Endothelial cell of umbilical vein (primary cell): ENCODE measurements around the gene OGG1. TPM values are rescaled to one million over a fixed set of nuclear protein-coding genes. Genes with fewer than 3 reads are reported as not detected.

Source experiments
- BruUV-seq: library from RNA; stranded (reverse); fragments of 400-500 nt; replicated peaks from 2 replicates; lab custom pipeline; 2021; lab: Mats Ljungman, UMichigan
- CTCF ChIA-PET: fragments of 300-600, 350-600 bp; sonication (Branson Sonifier 250); formaldehyde crosslinking; loops from one replicate; lab custom pipeline; 2021; ENCODE audit warnings: antibody characterized with exemption, inconsistent platforms; lab: Charles Lee
- POLR2A ChIA-PET: fragments of 300-600, 350-600 bp; sonication (Branson Sonifier 250); formaldehyde crosslinking; loops from one replicate; lab custom pipeline; 2021; ENCODE audit warnings: antibody characterized with exemption, inconsistent platforms; lab: Charles Lee
- DNase-seq: peaks from one replicate; pipeline ENCODE4 v3.0.0-alpha.2; 2011; ENCODE audit warnings: low read depth, low spot score
- FAIRE-seq: peaks from 2 replicates; lab custom pipeline; 2011; peaks lifted over from hg19 to GRCh38; lab: Jason Lieb, UNC
- H2AFZ ChIP-seq: 2 replicates; pipeline ENCODE4 v1.6.0; 2012; ENCODE audit warnings: low read depth, low read length, control low read depth, inconsistent platforms
- H3K27ac ChIP-seq: 2 replicates; pipeline ENCODE4 v1.5.1; 2011; ENCODE audit warnings: low read depth, mild to moderate bottlenecking, control low read depth, low read length, moderate library complexity; ENCODE audit not compliant: insufficient read depth
- H3K27me3 ChIP-seq, 2 experiments: 2 replicates each; pipeline versions ENCODE4 v1.6.0 to v1.6.1; 2011; ENCODE audit warnings: low read length in 2 of 2, mixed read lengths in 1 of 2; ENCODE audit not compliant: control insufficient read depth in 2 of 2, insufficient read depth in 2 of 2
- H3K36me3 ChIP-seq, 2 experiments: 2 replicates in 1 of 2; 3 replicates in 1 of 2; pipeline ENCODE4 v1.5.1; 2011; ENCODE audit warnings: low read length in 2 of 2, mild to moderate bottlenecking in 1 of 2, moderate library complexity in 1 of 2; ENCODE audit not compliant: control insufficient read depth in 2 of 2, insufficient read depth in 2 of 2; ENCODE audit errors: extremely low read depth in 1 of 2
- H3K4me1 ChIP-seq: 3 replicates; pipeline ENCODE4 v1.5.1; 2011; ENCODE audit warnings: mild to moderate bottlenecking, low read length; ENCODE audit not compliant: control insufficient read depth, insufficient read depth; ENCODE audit errors: extremely low read depth
- H3K4me2 ChIP-seq: 2 replicates; pipeline ENCODE4 v1.6.1; 2011; ENCODE audit warnings: low read length, control low read depth, mixed read lengths; ENCODE audit not compliant: insufficient read depth
- H3K4me3 ChIP-seq, 3 experiments: fragments of 200-600 bp in 1 of 3; sonication (generic), shearing (Covaris generic) in 1 of 3; replicated peaks in 1 of 3; 2 replicates each; pipeline ENCODE4 v1.5.1; 2011 to 2016; ENCODE audit warnings: control low read depth in 3 of 3, low read length in 3 of 3, mild to moderate bottlenecking in 2 of 3, inconsistent platforms in 1 of 3, low read depth in 1 of 3, moderate library complexity in 1 of 3; ENCODE audit not compliant: insufficient read depth in 1 of 3
- H3K79me2 ChIP-seq: 2 replicates; pipeline ENCODE4 v1.6.0; 2012; ENCODE audit warnings: low read length, inconsistent platforms; ENCODE audit not compliant: control insufficient read depth, insufficient read depth
- H3K9ac ChIP-seq: replicated peaks from 2 replicates; pipeline ENCODE3; 2011; ENCODE audit warnings: low read length, control low read depth; ENCODE audit not compliant: insufficient read depth; ENCODE audit errors: extremely low read depth
- H3K9me1 ChIP-seq: replicated peaks from 3 replicates; pipeline ENCODE4 v1.6.0; 2011; ENCODE audit warnings: mild to moderate bottlenecking, low read length; ENCODE audit not compliant: control insufficient read depth, insufficient read depth; ENCODE audit errors: extremely low read depth
- H3K9me3 ChIP-seq: replicated peaks from 2 replicates; pipeline ENCODE4 v1.5.1; 2012; ENCODE audit warnings: low read length, inconsistent platforms; ENCODE audit not compliant: control insufficient read depth, insufficient read depth
- H4K20me1 ChIP-seq: replicated peaks from 2 replicates; pipeline ENCODE3; 2011; ENCODE audit warnings: mild to moderate bottlenecking, low read length; ENCODE audit not compliant: control insufficient read depth, insufficient read depth; ENCODE audit errors: extremely low read depth
- CTCF ChIP-seq, 2 donors: IDR thresholded peaks; 1 replicate in 1 of 2; 2 replicates in 1 of 2; pipeline ENCODE4 v1.5.1; 2011; ENCODE audit warnings: low read length in 2 of 2, mild to moderate bottlenecking in 2 of 2, moderate library complexity in 2 of 2, control low read depth in 1 of 2, inconsistent platforms in 1 of 2, low read depth in 1 of 2; ENCODE audit not compliant: insufficient read depth in 1 of 2; ENCODE audit errors: extremely low read depth in 1 of 2
- EZH2 ChIP-seq: IDR thresholded peaks from 2 replicates; pipeline ENCODE4 v1.6.1; 2012; ENCODE audit warnings: borderline replicate concordance, low read depth, mild to moderate bottlenecking, moderate library complexity, low read length, inconsistent platforms; ENCODE audit not compliant: severe bottlenecking
- FOS ChIP-seq: IDR thresholded peaks from 2 replicates; pipeline ENCODE4 v1.6.1; 2011; ENCODE audit warnings: mild to moderate bottlenecking, low read length, moderate library complexity, borderline replicate concordance; ENCODE audit not compliant: insufficient read depth
- GATA2 ChIP-seq: IDR thresholded peaks from 2 replicates; pipeline ENCODE4 v1.7.0; 2011; ENCODE audit warnings: low read depth, mild to moderate bottlenecking, moderate library complexity, mixed read lengths, low read length; ENCODE audit not compliant: insufficient read length, insufficient read depth
- JUN ChIP-seq: IDR thresholded peaks from 2 replicates; pipeline ENCODE4 v1.6.1; 2011; ENCODE audit warnings: borderline replicate concordance, low read depth; ENCODE audit not compliant: insufficient read length, insufficient read depth
- MAX ChIP-seq: IDR thresholded peaks from 2 replicates; pipeline ENCODE4 v1.6.1; 2011; ENCODE audit not compliant: insufficient read depth, insufficient read length
- MYC ChIP-seq: IDR thresholded peaks from one replicate; pipeline ENCODE4 v1.6.1; 2011; ENCODE audit warnings: mild to moderate bottlenecking, low read depth, low read length
- POLR2A ChIP-seq: IDR thresholded peaks from 2 replicates; pipeline ENCODE4 v1.6.1; 2012; ENCODE audit warnings: low read depth, mild to moderate bottlenecking, control low read depth, low read length
- POLR2AphosphoS5 ChIP-seq: IDR thresholded peaks from 2 replicates; pipeline ENCODE4 v1.6.1; 2012; ENCODE audit warnings: low read depth, mild to moderate bottlenecking, control low read depth, low read length, moderate library complexity; ENCODE audit not compliant: insufficient read depth
- dilution Hi-C: fragments of 300-500 bp; cut with MboI; formaldehyde crosslinking; loops from one replicate; pipeline ENCODE4 v1.15.0; 2019; ENCODE audit warnings: low sequenced_read_pairs; ENCODE audit not compliant: extremely low pct_ligation_motif_present
- intact Hi-C: fragments of 100-400 bp; cut with micrococcal nuclease; formaldehyde crosslinking; loops from one replicate; pipeline ENCODE4 v1.10.0; 2022
- polyA plus RNA-seq, 4 experiments: library from polyadenylated mRNA; depleted of rRNA in 3 of 4; stranded (reverse) in 3 of 4; unstranded in 1 of 4; fragments of >200 nt; gene quantifications; 2 replicates each; pipeline versions ENCODE4 v1.2.1 to v1.2.3, GENCODE V29; 2011 to 2012; ENCODE audit warnings: missing spikeins in 1 of 4
- total RNA-seq: library from RNA; stranded (reverse); gene quantifications from 2 replicates; pipeline ENCODE4 v1.2.3, GENCODE V29; 2021

The OGG1 gene
- total and polyA plus RNA-seq, 2 donors (not counting 3 experiments of a cell fraction or from before 2014, with no cell fraction given): 24.1 to 32.1 TPM

DNA sequence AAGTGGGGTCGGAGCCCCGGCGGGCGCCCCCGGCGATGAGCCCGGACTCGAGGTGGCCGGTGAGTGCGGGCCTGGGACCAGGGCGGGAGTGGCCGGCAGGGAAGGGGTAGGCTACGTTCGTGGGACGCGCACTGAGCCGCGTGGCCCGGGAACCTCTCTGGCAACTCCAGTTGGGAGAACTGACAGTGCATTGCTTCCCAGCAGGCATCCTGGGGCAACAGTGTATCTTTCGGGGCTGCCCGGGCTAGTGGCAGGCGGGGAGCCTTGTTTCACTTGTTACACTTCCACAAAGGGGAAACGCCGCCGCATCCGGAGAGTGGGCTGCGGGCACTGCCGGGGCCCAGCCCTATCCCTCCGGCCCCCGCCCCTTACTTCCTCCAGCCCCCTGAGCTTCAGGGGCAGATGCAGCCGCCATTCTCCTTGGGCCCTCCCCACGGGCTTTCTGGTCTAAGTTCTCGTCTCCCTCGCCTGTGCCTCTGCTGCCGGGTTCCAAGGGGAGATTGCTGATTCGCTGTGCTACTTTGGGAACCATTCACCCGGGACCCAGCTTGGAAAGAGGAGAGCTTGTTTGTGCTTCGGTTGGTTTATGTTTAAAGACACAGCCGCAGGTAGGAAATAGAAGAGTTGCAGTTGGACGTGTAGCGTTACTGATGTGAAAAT, 17.5 kb upstream of the OGG1 start:
- CTCF ChIA-PET: interaction anchor here (0.7 to 4.5 kb wide), 4 partner anchors 12 to 214 kb away, joined by 3 to 27 read pairs (median 8); partner anchors contain the start of gene OGG1

DNA sequence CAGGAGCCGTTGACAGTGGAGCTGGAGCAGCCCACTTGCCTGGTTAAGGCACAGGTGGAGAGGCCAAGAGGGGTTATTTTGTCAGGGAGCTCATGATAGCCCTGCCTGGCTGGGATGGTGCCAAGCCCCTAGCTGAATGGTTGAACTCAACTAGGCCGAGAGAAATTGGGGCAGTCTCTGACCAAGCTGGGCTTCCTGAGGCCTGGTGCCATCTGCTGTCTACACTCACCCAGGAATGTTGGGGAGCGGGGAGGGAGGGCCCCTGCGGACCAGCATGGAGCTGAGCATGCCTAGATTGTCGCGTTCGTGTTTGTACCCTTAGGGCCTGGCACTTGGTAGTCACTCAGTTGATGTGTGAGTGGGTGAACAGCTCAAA, 17.0 kb upstream of the OGG1 start:
- Histone ChIP-seq H3K79me2 (peaks cover 39% of the 10 kb centered on the region), H3K4me2 (peak overlapping the region; percentile 94), H3K9ac (peak overlapping the region; percentile 100), H3K36me3 (peaks cover 7 to 25% of the 10 kb centered on the region in 2 experiments), H3K27ac (peak overlapping the region; percentile 100), H3K9me3 (no peaks in the 10 kb centered on the region), H2AFZ (no peak overlapping the region), H3K4me1 (peaks cover 16% of the 10 kb centered on the region), H4K20me1 (peaks cover 4% of the 10 kb centered on the region), H3K4me3 (peak overlapping the region; percentile 75 to 90 (median 86)), H3K9me1 (no peaks in the 10 kb centered on the region), H3K27me3 (no peaks in the 10 kb centered on the region)
- BruUV-seq: TSS peak; percentile 33
- ChIA-PET CTCF (interaction anchor here (0.7 to 4.5 kb wide), 5 partner anchors 16 to 381 kb away, joined by 3 to 27 read pairs (median 4); partner anchors contain the start of gene THUMPD3), POLR2A (interaction anchor here (1.5 kb wide), 1 partner anchor 16 kb away, joined by 5 read pairs; the partner anchor contains the start of gene OGG1)
- FAIRE-seq: no peak
- peak; percentile 11 for DNase-seq
- TF ChIP-seq MAX (no peak), CTCF (IDR thresholded peaks at IDR 0.05; ENCODE audit: extremely low read depth in 1 of 2, insufficient read depth in 1 of 2, low read depth in 1 of 2, low read length in 2 of 2) (no peak), GATA2 (no peak), POLR2AphosphoS5 (no peak), MYC (no peak), FOS (no peak), EZH2 (no peak), JUN (no peak), POLR2A (no peak)
- dilution Hi-C loops (no loop called here), intact Hi-C loops (no loop called here)

More for the DNA sequence above, 17.5 kb upstream of the OGG1 start:
- H3K27ac ChIP-seq: peak overlapping the region; percentile 100
- BruUV-seq: no TSS peak
- no peaks in the 10 kb centered on the region for H3K9me3 ChIP-seq
- H3K79me2 ChIP-seq: peaks cover 39% of the 10 kb centered on the region
- peak overlapping the region; percentile 75 to 90 (median 86) for H3K4me3 ChIP-seq
- no peaks in the 10 kb centered on the region for H3K9me1 ChIP-seq
- peak overlapping the region; percentile 100 for H3K9ac ChIP-seq
- no peak for FAIRE-seq
- peak; percentile 34 for DNase-seq
- POLR2A ChIA-PET: interaction anchor here (1.5 to 1.9 kb wide), 2 partner anchors 17 kb away, joined by 5 to 7 read pairs; partner anchors contain the start of gene OGG1
- TF ChIP-seq GATA2 (no peak), POLR2AphosphoS5 (no peak), JUN (no peak)
- dilution Hi-C loops: no loop called here
- H3K4me1 ChIP-seq: peaks cover 16% of the 10 kb centered on the region
- no peaks in the 10 kb centered on the region for H3K27me3 ChIP-seq
- peak overlapping the region; percentile 75 for H2AFZ ChIP-seq
- peaks cover 4% of the 10 kb centered on the region for H4K20me1 ChIP-seq
- intact Hi-C loops: no loop called here
- H3K36me3 ChIP-seq: peaks cover 3 to 22% of the 10 kb centered on the region in 2 experiments
- H3K4me2 ChIP-seq: peak overlapping the region; percentile 94
